Stimulated activated naive CD8-positive, alpha-beta T cell treated with anti-CD3 and anti-CD28 coated beads, Interleukin-15, amount 100 ng/mL, for 72 hours (primary cell): ENCODE measurements around the gene P2RX6.
A peak's percentile ranks its signal among the peaks of the same experiment; 100 is the strongest.

Experiments
- ATAC-seq: fragments of 150-1000 bp; cut with Tn5 transposase; 2 replicates; pipeline ENCODE4 v1.10.0; 2021; ENCODE audit warnings: mild to moderate bottlenecking, moderate library complexity
- DNase-seq, 2 donors: peaks; one replicate each; pipeline ENCODE4 v3.0.0; 2021 to 2022
- H3K27ac Mint-ChIP-seq, 2 donors: one replicate each; pipeline ENCODE4 v1.8.0; 2022; ENCODE audit warnings: mild to moderate bottlenecking in 2 of 2, mixed read lengths in 2 of 2, moderate library complexity in 2 of 2
- H3K27me3 Mint-ChIP-seq: one replicate; pipeline ENCODE4 v1.8.0; 2022; ENCODE audit warnings: mixed read lengths
- H3K4me1 Mint-ChIP-seq: one replicate; pipeline ENCODE4 v1.8.0; 2022; ENCODE audit warnings: mild to moderate bottlenecking, mixed read lengths
- H3K4me3 Mint-ChIP-seq, 2 donors: one replicate each; pipeline ENCODE4 v1.8.0; 2022; ENCODE audit warnings: mild to moderate bottlenecking in 2 of 2, mixed read lengths in 2 of 2, moderate library complexity in 1 of 2
- H3K9me3 Mint-ChIP-seq, 2 donors: one replicate each; pipeline ENCODE4 v1.8.0; 2022; ENCODE audit warnings: mixed read lengths in 2 of 2

Gene P2RX6

GRCh38 chr22:20988573-20989322, 26.2 kb upstream of the P2RX6 start:
- Mint-ChIP-seq H3K27me3 (no peaks in the 10 kb centered on the region), H3K4me1 (peaks cover 19% of the 10 kb centered on the region), H3K9me3 (no peaks in the 10 kb centered on the region), H3K27ac (no peak overlapping the region), H3K4me3 (no peak overlapping the region)
- DNase-seq, result no peak
- no peak for ATAC-seq

- DNase-seq (no peak), ATAC-seq (no peak)
- no peak overlapping the region for H3K4me3 Mint-ChIP-seq
- no peaks in the 10 kb centered on the region for H3K9me3 Mint-ChIP-seq
- H3K27me3 Mint-ChIP-seq, result no peaks in the 10 kb centered on the region
- peaks cover 14% of the 10 kb centered on the region for H3K4me1 Mint-ChIP-seq
- H3K27ac Mint-ChIP-seq, result no peak overlapping the region
Observed at GRCh38 chr22:20989323-20990138, 25.4 kb upstream of the P2RX6 start.

- H3K9me3 Mint-ChIP-seq, result no peaks in the 10 kb centered on the region
- no peak for ATAC-seq
- DNase-seq, result no peak
- H3K27me3 Mint-ChIP-seq, result no peaks in the 10 kb centered on the region
- H3K4me1 Mint-ChIP-seq, result peaks cover 14% of the 10 kb centered on the region
- peak overlapping the region in 1 of 2 donors; percentile 57 for H3K27ac Mint-ChIP-seq
- H3K4me3 Mint-ChIP-seq, result no peak overlapping the region
Observed at GRCh38 chr22:20990184-20991180, 24.5 kb upstream of the P2RX6 start.

GRCh38 chr22:20991252-20992055, 23.5 kb upstream of the P2RX6 start:
- DNase-seq (no peak), ATAC-seq (peak; percentile 13)
- H3K27ac Mint-ChIP-seq, result peak overlapping the region in 1 of 2 donors; percentile 56
- H3K4me1 Mint-ChIP-seq, result peaks cover 14% of the 10 kb centered on the region
- H3K4me3 Mint-ChIP-seq, result no peak overlapping the region
- H3K9me3 Mint-ChIP-seq, result no peaks in the 10 kb centered on the region
- H3K27me3 Mint-ChIP-seq, result no peaks in the 10 kb centered on the region

DNA sequence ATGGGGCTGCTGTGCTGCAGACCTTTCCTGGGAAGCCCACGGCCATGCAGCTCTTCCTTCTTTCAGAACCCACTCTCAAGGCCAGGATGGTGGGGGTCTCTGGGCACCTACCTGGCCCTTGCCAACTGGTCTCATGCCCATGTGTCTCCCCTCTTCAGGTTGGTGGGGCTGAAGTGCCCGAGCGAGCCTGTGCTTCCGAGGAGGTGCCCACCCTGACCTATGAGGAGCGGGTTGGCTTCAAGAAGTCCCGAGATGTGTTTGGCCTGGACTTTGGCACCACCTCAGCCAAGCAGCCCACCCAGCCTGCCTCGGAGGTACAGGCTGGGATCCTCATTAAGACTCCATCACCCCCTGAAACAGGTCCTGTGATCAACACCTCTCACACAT, 22.9 kb upstream of the P2RX6 start:
- ATAC-seq (no peak), DNase-seq (no peak)
- Mint-ChIP-seq H3K9me3 (no peaks in the 10 kb centered on the region), H3K4me3 (no peak overlapping the region), H3K27ac (peak overlapping the region in 1 of 2 donors; percentile 56), H3K27me3 (no peaks in the 10 kb centered on the region), H3K4me1 (peaks cover 14% of the 10 kb centered on the region)

- no peak overlapping the region for H3K4me3 Mint-ChIP-seq
- H3K4me1 Mint-ChIP-seq, result peaks cover 12% of the 10 kb centered on the region
- H3K9me3 Mint-ChIP-seq, result no peaks in the 10 kb centered on the region
- H3K27me3 Mint-ChIP-seq, result no peaks in the 10 kb centered on the region
- DNase-seq, result no peak
- H3K27ac Mint-ChIP-seq, result peak overlapping the region in 1 of 2 donors; percentile 55
- ATAC-seq, result no peak
Observed at GRCh38 chr22:20992456-20993303, 22.3 kb upstream of the P2RX6 start.

GRCh38 chr22:20993304-20994127, 21.4 kb upstream of the P2RX6 start:
- DNase-seq (no peak), ATAC-seq (no peak)
- Mint-ChIP-seq H3K27ac (peak overlapping the region in 1 of 2 donors; percentile 55), H3K4me3 (no peak overlapping the region), H3K9me3 (no peaks in the 10 kb centered on the region), H3K27me3 (no peaks in the 10 kb centered on the region), H3K4me1 (peaks cover 17% of the 10 kb centered on the region)

DNA sequence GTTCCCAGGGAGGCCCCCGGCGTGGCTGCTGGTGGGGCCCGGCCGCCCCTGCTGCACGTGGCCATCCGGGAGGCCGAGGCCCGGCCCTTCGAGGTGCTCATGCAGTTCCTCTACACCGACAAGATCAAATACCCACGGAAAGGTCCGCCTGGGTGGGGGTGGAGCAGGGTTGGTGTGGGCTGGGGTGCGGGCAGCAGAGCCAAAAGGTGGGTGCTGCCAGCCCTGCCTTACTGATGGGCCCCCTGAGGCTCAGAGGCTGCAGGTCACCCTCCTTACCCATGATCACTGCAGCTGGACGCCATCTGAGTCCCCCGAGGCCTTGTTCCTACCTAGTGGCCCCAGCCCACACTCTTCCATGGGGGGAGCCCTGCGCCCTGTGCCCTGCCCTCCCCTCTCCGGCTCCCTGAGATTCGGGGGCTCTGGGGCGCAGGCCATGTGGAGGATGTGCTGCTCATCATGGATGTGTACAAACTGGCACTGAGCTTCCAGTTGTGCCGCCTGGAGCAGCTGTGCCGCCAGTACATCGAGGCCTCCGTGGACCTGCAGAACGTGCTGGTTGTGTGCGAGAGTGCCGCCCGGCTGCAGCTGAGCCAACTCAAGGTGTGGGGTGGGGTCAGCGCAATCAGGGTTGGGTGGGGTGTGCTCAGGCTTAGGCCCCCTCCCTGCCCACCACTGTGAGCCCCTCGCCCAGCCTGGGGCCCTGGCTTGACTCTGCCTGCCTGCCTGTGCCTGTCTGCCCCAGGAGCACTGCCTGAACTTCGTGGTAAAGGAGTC, 20.6 kb upstream of the P2RX6 start:
- H3K9me3 Mint-ChIP-seq, result no peaks in the 10 kb centered on the region
- H3K27ac Mint-ChIP-seq, result peak overlapping the region in 1 of 2 donors; percentile 13
- no peak overlapping the region for H3K4me3 Mint-ChIP-seq
- ATAC-seq (no peak), DNase-seq (no peak)
- H3K4me1 Mint-ChIP-seq, result peaks cover 20% of the 10 kb centered on the region
- no peaks in the 10 kb centered on the region for H3K27me3 Mint-ChIP-seq

DNA sequence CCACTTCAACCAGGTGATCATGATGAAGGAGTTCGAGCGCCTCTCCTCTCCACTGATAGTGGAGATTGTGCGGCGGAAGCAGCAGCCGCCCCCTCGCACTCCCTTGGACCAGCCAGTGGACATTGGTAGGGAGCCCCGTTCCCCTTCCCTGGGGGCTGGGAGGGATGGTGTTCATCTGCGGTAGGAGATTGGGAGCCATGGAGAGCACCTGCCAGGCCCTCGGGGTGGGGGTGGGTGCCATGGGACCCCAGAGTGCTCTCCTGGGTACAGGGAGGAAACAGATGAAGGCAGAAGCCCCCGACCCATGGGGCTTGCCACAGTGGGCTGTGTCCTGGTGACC, 20.1 kb upstream of the P2RX6 start:
- Mint-ChIP-seq H3K27ac (peak overlapping the region in 1 of 2 donors; percentile 13), H3K4me1 (peaks cover 20% of the 10 kb centered on the region), H3K27me3 (no peaks in the 10 kb centered on the region), H3K9me3 (no peaks in the 10 kb centered on the region), H3K4me3 (no peak overlapping the region)
- ATAC-seq, result no peak
- no peak for DNase-seq

- ATAC-seq (no peak), DNase-seq (no peak)
- H3K27ac Mint-ChIP-seq, result no peak overlapping the region
- no peaks in the 10 kb centered on the region for H3K9me3 Mint-ChIP-seq
- H3K4me1 Mint-ChIP-seq, result peaks cover 26% of the 10 kb centered on the region
- H3K27me3 Mint-ChIP-seq, result no peaks in the 10 kb centered on the region
- H3K4me3 Mint-ChIP-seq, result no peak overlapping the region
Observed at GRCh38 chr22:20995329-20996030, 19.5 kb upstream of the P2RX6 start.

DNA sequence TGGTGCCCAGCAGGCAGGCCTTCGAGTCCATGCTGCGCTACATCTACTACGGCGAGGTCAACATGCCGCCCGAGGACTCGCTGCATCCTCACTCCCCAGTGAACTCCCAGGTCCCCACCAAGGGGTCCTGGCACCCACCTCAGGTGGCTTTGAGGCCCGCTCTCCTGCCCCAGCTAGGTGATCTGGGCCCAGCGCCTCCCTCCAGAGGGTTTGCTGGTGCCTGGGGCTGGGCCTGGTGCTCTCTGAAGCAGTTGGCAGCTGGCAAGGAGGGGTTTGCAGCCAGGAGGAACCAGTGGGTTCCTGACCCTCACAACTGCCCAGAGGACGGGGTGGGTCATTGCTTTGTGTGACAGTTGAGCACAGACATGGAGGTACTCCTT, 18.9 kb upstream of the P2RX6 start:
- Mint-ChIP-seq H3K4me1 (peaks cover 32% of the 10 kb centered on the region), H3K4me3 (no peak overlapping the region), H3K9me3 (no peaks in the 10 kb centered on the region), H3K27ac (no peak overlapping the region), H3K27me3 (no peaks in the 10 kb centered on the region)
- ATAC-seq, result no peak
- no peak for DNase-seq
